IMR-90 (cell line): ENCODE results near the gene CDHR2. TPM values are rescaled to one million over a fixed set of nuclear protein-coding genes. Genes with fewer than 3 reads are reported as not detected.

ENCODE experiments used
- ATAC-seq: fragments of 200-7000 bp; cut with Tn5 transposase; 2 replicates; pipeline ENCODE4 v1.9.1; 2020; ENCODE audit warnings: low read depth, mild to moderate bottlenecking, moderate library complexity
- BruUV-seq: library from RNA; stranded (reverse); fragments of 400-500 nt; replicated peaks from 2 replicates; lab custom pipeline; 2021; lab: Mats Ljungman, UMichigan
- CTCF ChIA-PET: fragments of 300-600 bp; formaldehyde crosslinking; extraction: SDS; loops from one replicate; lab custom pipeline; 2021; ENCODE audit warnings: antibody characterized with exemption; lab: Yijun Ruan, JAX
- POLR2A ChIA-PET: fragments of 300-600 bp; sonication (Branson Sonifier 250); formaldehyde crosslinking; loops from one replicate; lab custom pipeline; 2022; ENCODE audit warnings: antibody characterized with exemption; ENCODE audit not compliant: unreplicated experiment; lab: Charles Lee
- DNase-seq: peaks from one replicate; pipeline ENCODE4 v3.0.0; 2013
- H2AFZ ChIP-seq: replicated peaks from 2 replicates; pipeline ENCODE3; 2013; ENCODE audit warnings: low read length, mild to moderate bottlenecking; ENCODE audit not compliant: poor library complexity
- H2AK5ac ChIP-seq: 2 replicates; pipeline ENCODE4 v1.6.1; 2013; ENCODE audit warnings: low read depth, low read length, inconsistent platforms
- H2AK9ac ChIP-seq: replicated peaks from 2 replicates; pipeline ENCODE3; 2013; ENCODE audit warnings: mild to moderate bottlenecking, low read depth, low read length, moderate library complexity; ENCODE audit not compliant: poor library complexity
- H2BK120ac ChIP-seq: 2 replicates; pipeline ENCODE4 v1.6.1; 2013; ENCODE audit warnings: low read depth, low read length, inconsistent platforms
- H2BK15ac ChIP-seq: 3 replicates; pipeline ENCODE4 v1.6.1; 2013; ENCODE audit warnings: low read depth, low read length, inconsistent platforms
- H2BK20ac ChIP-seq: 2 replicates; pipeline ENCODE4 v1.6.1; 2013; ENCODE audit warnings: low read depth, mild to moderate bottlenecking, inconsistent platforms, low read length, moderate library complexity
- H2BK5ac ChIP-seq: 2 replicates; pipeline ENCODE4 v1.6.1; 2013; ENCODE audit warnings: mild to moderate bottlenecking, low read depth, low read length, inconsistent platforms; ENCODE audit not compliant: poor library complexity, severe bottlenecking
- H3K14ac ChIP-seq: replicated peaks from 2 replicates; pipeline ENCODE4 v1.6.1; 2013; ENCODE audit warnings: low read depth, low read length, inconsistent platforms
- H3K18ac ChIP-seq: 2 replicates; pipeline ENCODE4 v1.6.1; 2013; ENCODE audit warnings: low read depth, low read length, control low read depth
- H3K23ac ChIP-seq: 2 replicates; pipeline ENCODE4 v1.6.1; 2013; ENCODE audit warnings: low read depth, low read length, inconsistent platforms
- H3K27ac ChIP-seq: 2 replicates; pipeline ENCODE4 v1.5.1; 2013; ENCODE audit warnings: mild to moderate bottlenecking, control low read depth, low read length; ENCODE audit not compliant: insufficient read depth
- H3K27me3 ChIP-seq: 2 replicates; pipeline ENCODE4 v1.6.1; 2013; ENCODE audit warnings: low read length; ENCODE audit not compliant: control insufficient read depth, insufficient read depth
- H3K36me3 ChIP-seq: 2 replicates; pipeline ENCODE4 v1.6.1; 2013; ENCODE audit warnings: low read length, mixed read lengths; ENCODE audit not compliant: control insufficient read depth, insufficient read depth
- H3K4ac ChIP-seq: 2 replicates; pipeline ENCODE4 v1.6.1; 2013; ENCODE audit warnings: low read depth, low read length, inconsistent platforms
- H3K4me1 ChIP-seq: 2 replicates; pipeline ENCODE4 v1.6.1; 2013; ENCODE audit warnings: low read length, mixed read lengths; ENCODE audit not compliant: control insufficient read depth, insufficient read depth
- H3K4me2 ChIP-seq: 2 replicates; pipeline ENCODE4 v1.6.1; 2013; ENCODE audit warnings: low read depth, mild to moderate bottlenecking, control low read depth, low read length, moderate library complexity
- H3K4me3 ChIP-seq: 2 replicates; pipeline ENCODE4 v1.5.1; 2013; ENCODE audit warnings: low read depth, mild to moderate bottlenecking, control low read depth, low read length, moderate library complexity; ENCODE audit not compliant: insufficient read depth
- H3K56ac ChIP-seq: 2 replicates; pipeline ENCODE4 v1.6.1; 2013; ENCODE audit warnings: low read length, inconsistent platforms; ENCODE audit not compliant: insufficient read depth; ENCODE audit errors: extremely low read depth
- H3K79me1 ChIP-seq, 2 experiments: 2 replicates each; pipeline ENCODE4 v1.6.1; 2013; ENCODE audit warnings: low read length in 2 of 2, inconsistent platforms in 1 of 2, low read depth in 1 of 2
- H3K9ac ChIP-seq: 2 replicates; pipeline ENCODE4 v1.6.1; 2013; ENCODE audit warnings: low read depth, low read length, control low read depth
- H3K9me1 ChIP-seq: 2 replicates; pipeline ENCODE4 v1.6.1; 2013; ENCODE audit warnings: low read length, inconsistent platforms; ENCODE audit not compliant: insufficient read depth
- H3K9me3 ChIP-seq: 2 replicates; pipeline ENCODE4 v1.6.1; 2013; ENCODE audit warnings: low read length; ENCODE audit not compliant: control insufficient read depth, insufficient read depth
- H4K20me1 ChIP-seq: 2 replicates; pipeline ENCODE4 v1.6.1; 2013; ENCODE audit warnings: low read length, inconsistent platforms; ENCODE audit not compliant: insufficient read depth
- H4K5ac ChIP-seq: 2 replicates; pipeline ENCODE4 v1.6.1; 2013; ENCODE audit warnings: mild to moderate bottlenecking, low read depth, low read length, control low read depth
- H4K8ac ChIP-seq, 2 experiments: 2 replicates each; pipeline ENCODE4 v1.6.1; 2013; ENCODE audit warnings: low read depth in 2 of 2, low read length in 2 of 2, control low read depth in 1 of 2, inconsistent platforms in 1 of 2
- H4K91ac ChIP-seq: 2 replicates; pipeline ENCODE4 v1.6.1; 2013; ENCODE audit warnings: low read depth, low read length, inconsistent platforms; ENCODE audit not compliant: insufficient read depth
- MAZ ChIP-seq: IDR thresholded peaks from 2 replicates; pipeline ENCODE4 v1.6.1; 2012; ENCODE audit warnings: low read depth, mild to moderate bottlenecking, low read length, improper control_type of control experiment, moderate library complexity, borderline replicate concordance
- USF2 ChIP-seq: fragments of 150-350 bp; IDR thresholded peaks from 2 replicates; pipeline ENCODE4 v1.6.1; 2017; ENCODE audit warnings: mild to moderate bottlenecking, antibody characterized with exemption, low read length, low read depth
- WGBS, 2 experiments: methylation state at CpG; one replicate each; pipeline versions ENCODE4 v1.1.5 to v1.1.7; 2013; ENCODE audit warnings: missing lambda C conversion rate in 2 of 2; ENCODE audit not compliant: insufficient read length in 1 of 2; ENCODE audit errors: extremely low coverage in 2 of 2; 5-methylcytosine and 5-hydroxymethylcytosine counted together
- dilution Hi-C: fragments of 300-500 bp; cut with HindIII; formaldehyde crosslinking; loops from one replicate; pipeline ENCODE4 v1.14.3; 2018; ENCODE audit warnings: low sequenced_read_pairs; ENCODE audit not compliant: unreplicated experiment
- in situ Hi-C: fragments of 300-500 bp; cut with MboI; formaldehyde crosslinking; loops from 3 replicates; pipeline ENCODE4 v1.14.3; 2019; ENCODE audit warnings: low sequenced_read_pairs, inconsistent platforms, mixed read lengths
- intact Hi-C: fragments of 100-400 bp; cut with micrococcal nuclease; formaldehyde crosslinking; loops from 2 replicates; pipeline ENCODE4 v1.10.0; 2022
- polyA plus RNA-seq, 3 experiments: library from polyadenylated mRNA; depleted of rRNA; stranded (reverse); fragments of >200 nt; gene quantifications; 2 replicates each; pipeline ENCODE4 v1.2.3, GENCODE V29; 2012; ENCODE audit warnings: low replicate concordance in 1 of 3
- total RNA-seq: library from RNA; depleted of rRNA; stranded (reverse); fragments of >200 nt; gene quantifications from 2 replicates; pipeline ENCODE4 v1.2.3, GENCODE V29; 2012

The CDHR2 gene
- total and polyA plus RNA-seq, 2 of the 4 experiments (the other 2 are of a cell fraction): not detected

GRCh38 chr5:176541338-176542134, 7.6 kb upstream of the CDHR2 start:
- Histone ChIP-seq H3K23ac (peak overlapping the region; percentile 42; the same call in 1 of the 2 replicates), H3K56ac (no peak overlapping the region), H4K8ac (peak overlapping the region in 1 of 2 experiments; percentile 76; a peak in 1 of 4 replicates), H3K27me3 (no peaks in the 10 kb centered on the region), H3K4me2 (no peak overlapping the region; the same call in 1 of the 2 replicates), H3K79me1 (no peaks in the 10 kb centered on the region; a peak in 1 of 4 replicates), H4K91ac (no peak overlapping the region; the same call in 1 of the 2 replicates), H3K14ac (0 out of 2 replicates have a peak overlapping the region, but pooled peaks have one; percentile 15), H2AFZ (peak overlapping the region; percentile 61), H3K36me3 (no peaks in the 10 kb centered on the region), H4K5ac (peak overlapping the region; percentile 15; the same call in 1 of the 2 replicates), H2AK9ac (peak overlapping the region; percentile 88), H3K9me3 (no peaks in the 10 kb centered on the region), H2BK120ac (peak overlapping the region; percentile 53; the same call in 1 of the 2 replicates), H3K27ac (no peak overlapping the region), H3K4ac (peak overlapping the region; percentile 36; the same call in 1 of the 2 replicates), H2BK15ac (no peak overlapping the region), H4K20me1 (no peaks in the 10 kb centered on the region), H3K18ac (no peak overlapping the region), H2AK5ac (peak overlapping the region; percentile 48; the same call in 1 of the 2 replicates), H3K9ac (no peak overlapping the region), H3K4me1 (peaks cover 9% of the 10 kb centered on the region), H3K9me1 (no peaks in the 10 kb centered on the region), H2BK20ac (no peak overlapping the region), H2BK5ac (no peak overlapping the region), H3K4me3 (no peak overlapping the region)
- TF ChIP-seq USF2 (no peak), MAZ (no peak)
- dilution Hi-C loops (no loop called here), in situ Hi-C loops (no loop called here), intact Hi-C loops (no loop called here)
- ChIA-PET CTCF (no interaction called here), POLR2A (no interaction called here)
- ATAC-seq (no peak), DNase-seq (no peak)
- WGBS, 2 experiments: 60% methylated on average over 5 of the region's 12 CpGs; no CpG with 5 or more reads in 1 of the 2 experiments
- no TSS peak for BruUV-seq
